ENCODE results near the gene SNTG2. TPM values are rescaled to one million over a fixed set of nuclear protein-coding genes. Genes with fewer than 3 reads are reported as not detected.

SNTG2 gene
- total and polyA plus RNA-seq, 2 of the 13 experiments (the other 11 are each of a cell fraction or from before 2014, with no cell fraction given): not detected

DNA sequence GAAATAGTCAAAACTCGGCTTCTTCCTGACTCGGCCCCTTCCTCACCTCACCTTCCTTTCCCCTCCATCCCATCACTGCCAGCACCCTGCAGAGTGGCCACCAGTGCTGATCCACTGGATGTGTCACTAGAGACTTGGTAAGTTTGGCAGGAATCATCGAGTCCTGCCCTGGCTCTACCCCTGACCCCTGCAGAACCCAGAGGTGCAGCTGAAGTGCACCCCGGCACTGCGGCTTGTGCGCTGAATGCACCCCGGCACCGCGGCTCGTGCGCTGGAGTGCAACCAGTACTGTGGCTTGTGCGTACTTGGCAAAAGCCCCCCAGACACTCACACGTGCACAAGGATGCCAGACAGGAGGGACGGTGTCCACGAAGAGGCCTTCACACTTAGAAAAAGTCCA is 206.5 kb downstream of the SNTG2 start:
- H3K27me3 ChIP-seq (ENCODE audit: control insufficient read depth in 1 of 2, insufficient read depth in 2 of 2, low read length in 2 of 2): peaks cover 0 to 20% of the 10 kb centered on the region in 2 experiments; a peak in 2 of 5 replicates
- H3K27ac ChIP-seq (ENCODE audit: extremely low read length, insufficient read depth, low read length): no peak overlapping the region
- ChIA-PET CTCF (ENCODE audit: low intra/inter-chr PET ratio, low total read pairs) (no interaction called here), POLR2A (no interaction called here)
- BruUV-seq (replicated peaks): no TSS peak
- DNase-seq (ENCODE audit: low spot score) (no peak), ATAC-seq (no peak), FAIRE-seq (no peak)
- 37% methylated on average over 15 of the region's 15 CpGs for WGBS (ENCODE audit: low lambda C conversion rate)
- H3K9ac ChIP-seq (ENCODE audit: insufficient read depth, low read depth, low read length): no peak overlapping the region
- no peaks in the 10 kb centered on the region for H3K4me1 ChIP-seq (ENCODE audit: insufficient read depth, low read length)
- H3K4me3 ChIP-seq (replicated peaks in 1 of 3; ENCODE audit: insufficient read depth in 1 of 3, low read depth in 2 of 3, low read length in 3 of 3): no peak overlapping the region
- no peak overlapping the region for H2AFZ ChIP-seq (ENCODE audit: low read length)
- no peak overlapping the region for H3K4me2 ChIP-seq (ENCODE audit: low read depth, low read length)
- intact Hi-C loops (cut with micrococcal nuclease; ENCODE audit: unreplicated experiment): no loop called here
- peaks cover 1% of the 10 kb centered on the region; the same call in 1 of the 2 replicates for H3K9me3 ChIP-seq (ENCODE audit: low read length)
- H3K79me2 ChIP-seq (ENCODE audit: insufficient read depth, low read length): no peaks in the 10 kb centered on the region
- no peaks in the 10 kb centered on the region for H3K36me3 ChIP-seq (replicated peaks in 1 of 2; ENCODE audit: control insufficient read depth in 1 of 2, insufficient read depth in 2 of 2, low read length in 2 of 2)
- no peaks in the 10 kb centered on the region for H4K20me1 ChIP-seq (ENCODE audit: insufficient read depth, low read length)
- TF ChIP-seq PRPF4 (IDR thresholded peaks at IDR 0.05; ENCODE audit: low read depth, low read length, poor library complexity, severe bottlenecking) (no peak), NR2F1 (CRISPR knock-in tag; IDR thresholded peaks at IDR 0.05) (no peak), ZFP41 (CRISPR knock-in tag; IDR thresholded peaks at IDR 0.05; ENCODE audit: borderline replicate concordance) (no peak), HNF4A (CRISPR knock-in tag; IDR thresholded peaks at IDR 0.05) (no peak), GPN1 (CRISPR knock-in tag; IDR thresholded peaks at IDR 0.05; ENCODE audit: borderline replicate concordance) (no peak), ZSCAN31 (CRISPR knock-in tag; IDR thresholded peaks at IDR 0.05; ENCODE audit: low read depth) (no peak), ADNP (CRISPR knock-in tag; IDR thresholded peaks at IDR 0.05) (no peak), SRY (CRISPR knock-in tag; IDR thresholded peaks at IDR 0.05) (no peak), ZBTB43 (CRISPR knock-in tag; conservative IDR thresholded peaks at IDR 0.05) (no peak), AKAP8 (CRISPR knock-in tag; IDR thresholded peaks at IDR 0.05) (no peak)
- in situ Hi-C loops (cut with HindIII; ENCODE audit: extremely low pct_ligation_motif_present, low pct_unique_long_range_greater_than_20kb): no loop called here
